ENCODE results near the gene DVL2. TPM values are rescaled to one million over a fixed set of nuclear protein-coding genes. Genes with fewer than 3 reads are reported as not detected.

DVL2 gene
- total and polyA plus RNA-seq, 2 of the 13 experiments (the other 11 are each of a cell fraction or from before 2014, with no cell fraction given): 5.7 to 38.2 TPM

GRCh38 chr17:7176841-7177190, 57.5 kb downstream of the DVL2 start:
- H3K27me3 ChIP-seq (ENCODE audit: control insufficient read depth in 1 of 2, insufficient read depth in 2 of 2, low read length in 2 of 2): no peaks in the 10 kb centered on the region; a peak in 1 of 5 replicates
- ChIA-PET POLR2A (interaction anchor here (1.2 to 4.4 kb wide), 15 partner anchors 8 to 141 kb away, joined by 4 to 76 read pairs (median 19); partner anchors contain the start of genes ACADVL, ASGR2, DLG4 and DVL2), CTCF (ENCODE audit: low intra/inter-chr PET ratio, low total read pairs) (interaction anchor here (1.5 to 1.8 kb wide), 2 partner anchors 9 to 41 kb away, joined by 4 read pairs; no protein-coding TSS in a partner anchor)
- H3K79me2 ChIP-seq (ENCODE audit: insufficient read depth, low read length): peaks cover 47% of the 10 kb centered on the region
- peaks cover 36% of the 10 kb centered on the region for H4K20me1 ChIP-seq (ENCODE audit: insufficient read depth, low read length)
- FAIRE-seq (no peak), ATAC-seq (no peak), DNase-seq (ENCODE audit: low spot score) (no peak)
- H3K9ac ChIP-seq (ENCODE audit: insufficient read depth, low read depth, low read length): peak overlapping the region; percentile 96
- H3K4me3 ChIP-seq (replicated peaks in 1 of 3; ENCODE audit: insufficient read depth in 1 of 3, low read depth in 2 of 3, low read length in 3 of 3): peak overlapping the region; percentile 73 to 93 (median 84)
- WGBS (ENCODE audit: low lambda C conversion rate): 2% methylated on average over 17 of the region's 17 CpGs
- peak overlapping the region; percentile 92 for H3K4me2 ChIP-seq (ENCODE audit: low read depth, low read length)
- H3K9me3 ChIP-seq (ENCODE audit: low read length): no peaks in the 10 kb centered on the region
- in situ Hi-C loops (cut with HindIII; ENCODE audit: extremely low pct_ligation_motif_present, low pct_unique_long_range_greater_than_20kb): loop anchor here (5.0 kb wide), 1 partner anchor 40 kb away; the partner anchor contains the start of genes ACADVL and DLG4
- TF ChIP-seq ZNF414 (CRISPR knock-in tag; IDR thresholded peaks at IDR 0.05) (0 out of 2 replicates have a peak, but pooled peaks have one; percentile 26), ZBTB39 (CRISPR knock-in tag; IDR thresholded peaks at IDR 0.05) (no peak)
- H2AFZ ChIP-seq (ENCODE audit: low read length): no peak overlapping the region
- BruUV-seq (replicated peaks): no TSS peak
- peaks cover 53% of the 10 kb centered on the region for H3K4me1 ChIP-seq (ENCODE audit: insufficient read depth, low read length)
- H3K27ac ChIP-seq (ENCODE audit: extremely low read length, insufficient read depth, low read length): peak overlapping the region; percentile 98
- intact Hi-C loops (cut with micrococcal nuclease; ENCODE audit: unreplicated experiment): loop anchor here (5.0 to 10.0 kb wide), 3 partner anchors 35 to 58 kb away; partner anchors contain the start of genes DVL2 and PHF23
- peaks cover 17 to 37% of the 10 kb centered on the region in 2 experiments for H3K36me3 ChIP-seq (replicated peaks in 1 of 2; ENCODE audit: control insufficient read depth in 1 of 2, insufficient read depth in 2 of 2, low read length in 2 of 2)

All from HepG2 (cell line).